Epithelial cell of esophagus (primary cell): Measurements from ENCODE around the gene SRD5A1.

ENCODE experiments used
- DNase-seq: peaks from one replicate; pipeline ENCODE4 v3.0.0; 2010; ENCODE audit warnings: low read depth
- H3K4me3 ChIP-seq: 2 replicates; pipeline ENCODE4 v1.5.1; 2011; ENCODE audit warnings: mild to moderate bottlenecking, low read length, control low read depth
- CTCF ChIP-seq: IDR thresholded peaks from 2 replicates; pipeline ENCODE4 v1.5.1; 2011; ENCODE audit warnings: low read depth, mild to moderate bottlenecking, low read length, control low read depth, inconsistent platforms; ENCODE audit not compliant: insufficient read depth; ENCODE audit errors: missing control alignments

Gene SRD5A1

GRCh38 chr5:6720561-6720921 is 87.3 kb downstream of the SRD5A1 start:
- TF ChIP-seq CTCF: no peak

GRCh38 chr5:6721442-6721841 is 88.2 kb downstream of the SRD5A1 start:
- no peak overlapping the region for H3K4me3 ChIP-seq
- TF ChIP-seq CTCF: no peak
- no peak for DNase-seq

More at GRCh38 chr5:6720561-6720921, 87.3 kb downstream of the SRD5A1 start:
- no peak overlapping the region for H3K4me3 ChIP-seq
- no peak for DNase-seq

- no peak for DNase-seq
- H3K4me3 ChIP-seq: no peak overlapping the region
- no peak for TF ChIP-seq CTCF
These were observed 88.8 kb downstream of the SRD5A1 start for GRCh38 chr5:6722015-6722414.

GRCh38 chr5:6723122-6723815 is 90.0 kb downstream of the SRD5A1 start:
- H3K4me3 ChIP-seq: no peak overlapping the region
- no peak for DNase-seq
- TF ChIP-seq CTCF: no peak

GRCh38 chr5:6723816-6724300 is 90.6 kb downstream of the SRD5A1 start:
- DNase-seq: no peak
- H3K4me3 ChIP-seq: no peak overlapping the region
- TF ChIP-seq CTCF: no peak
